Activated naive CD4-positive, alpha-beta T cell treated with anti-CD3 and anti-CD28 coated beads, Interleukin-2, amount 50 U/mL, for 72 hours (primary cell): Measurements from ENCODE around the gene ISY1. TPM values are rescaled to one million over a fixed set of nuclear protein-coding genes. Genes with fewer than 3 reads are reported as not detected.
"Not testable (repeated sequence)": the region's sequence is repeated elsewhere in the genome, so short reads cannot be mapped to it uniquely, and the experiment has no call there.

ENCODE experiments used
- ATAC-seq, 2 donors: fragments of 150-1000 bp; cut with Tn5 transposase; 2 replicates each; pipeline ENCODE4 v1.10.0; 2021; ENCODE audit warnings: mild to moderate bottlenecking in 2 of 2, moderate library complexity in 2 of 2
- DNase-seq, 2 donors: peaks; one replicate each; pipeline ENCODE4 v3.0.0; 2021 to 2022; ENCODE audit warnings: low spot score in 2 of 2
- H3K27ac Mint-ChIP-seq, 2 donors: one replicate each; pipeline ENCODE4 v1.8.0; 2022; ENCODE audit warnings: mild to moderate bottlenecking in 2 of 2, mixed read lengths in 2 of 2
- H3K36me3 Mint-ChIP-seq, 2 donors: one replicate each; pipeline ENCODE4 v1.8.0; 2022; ENCODE audit warnings: mixed read lengths in 2 of 2
- H3K9me3 Mint-ChIP-seq, 2 donors: one replicate each; pipeline ENCODE4 v1.8.0; 2022; ENCODE audit warnings: mixed read lengths in 2 of 2
- total RNA-seq, 2 donors: library from RNA; stranded (reverse); gene quantifications; one replicate each; pipeline ENCODE4 v1.2.3, GENCODE V29; 2022

Gene ISY1
- total RNA-seq, 2 donors from 2014 or later: 69.9 to 84.0 TPM

DNA sequence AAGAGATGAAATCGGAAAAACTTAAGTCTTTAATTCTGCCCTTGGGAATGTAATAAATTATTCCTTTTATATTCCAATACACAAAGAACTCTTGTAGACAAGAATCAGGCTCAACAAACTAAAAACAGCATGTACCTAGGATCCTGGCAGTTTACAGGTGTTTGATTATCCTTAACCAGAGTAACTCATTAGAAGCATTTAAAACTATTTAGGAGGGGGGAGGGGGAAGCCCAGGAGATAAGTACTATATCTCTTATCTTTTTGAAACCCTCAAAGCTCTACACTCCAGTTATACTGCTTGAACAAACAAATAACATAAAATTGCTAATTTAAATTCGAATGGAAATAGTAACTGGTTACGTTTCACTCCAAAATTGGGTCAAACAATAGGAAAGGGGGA lies 21.0 kb upstream of the ISY1 start:
- no peak for ATAC-seq
- Mint-ChIP-seq H3K36me3 (peaks cover 36 to 59% of the 10 kb centered on the region in 2 donors), H3K27ac (peak overlapping the region; percentile 94 to 99)

GRCh38 chr3:129180461-129180860 lies 19.6 kb upstream of the ISY1 start:
- Mint-ChIP-seq H3K36me3 (peaks cover 42 to 70% of the 10 kb centered on the region in 2 donors), H3K9me3 (no peaks in the 10 kb centered on the region), H3K27ac (peak overlapping the region; percentile 94 to 99)
- DNase-seq: no peak
- ATAC-seq: no peak

More for the DNA sequence above, 21.0 kb upstream of the ISY1 start:
- no peaks in the 10 kb centered on the region for H3K9me3 Mint-ChIP-seq
- no peak for DNase-seq

GRCh38 chr3:129176051-129176450 lies 15.2 kb upstream of the ISY1 start:
- Mint-ChIP-seq H3K27ac (peak overlapping the region in 1 of 2 donors; percentile 36), H3K36me3 (peaks cover 14 to 59% of the 10 kb centered on the region in 2 donors), H3K9me3 (no peaks in the 10 kb centered on the region)
- DNase-seq (no peak), ATAC-seq (no peak)

GRCh38 chr3:129173725-129174124 lies 12.9 kb upstream of the ISY1 start:
- Mint-ChIP-seq H3K36me3 (peaks cover 21 to 55% of the 10 kb centered on the region in 2 donors), H3K27ac (peak overlapping the region in 1 of 2 donors; percentile 91), H3K9me3 (no peaks in the 10 kb centered on the region)
- ATAC-seq: no peak
- DNase-seq: no peak

- Mint-ChIP-seq H3K9me3 (no peaks in the 10 kb centered on the region), H3K27ac (no peak overlapping the region), H3K36me3 (peaks cover 21 to 51% of the 10 kb centered on the region in 2 donors)
- ATAC-seq: no peak
- no peak for DNase-seq
Observed at GRCh38 chr3:129173206-129173605, 12.3 kb upstream of the ISY1 start.

DNA sequence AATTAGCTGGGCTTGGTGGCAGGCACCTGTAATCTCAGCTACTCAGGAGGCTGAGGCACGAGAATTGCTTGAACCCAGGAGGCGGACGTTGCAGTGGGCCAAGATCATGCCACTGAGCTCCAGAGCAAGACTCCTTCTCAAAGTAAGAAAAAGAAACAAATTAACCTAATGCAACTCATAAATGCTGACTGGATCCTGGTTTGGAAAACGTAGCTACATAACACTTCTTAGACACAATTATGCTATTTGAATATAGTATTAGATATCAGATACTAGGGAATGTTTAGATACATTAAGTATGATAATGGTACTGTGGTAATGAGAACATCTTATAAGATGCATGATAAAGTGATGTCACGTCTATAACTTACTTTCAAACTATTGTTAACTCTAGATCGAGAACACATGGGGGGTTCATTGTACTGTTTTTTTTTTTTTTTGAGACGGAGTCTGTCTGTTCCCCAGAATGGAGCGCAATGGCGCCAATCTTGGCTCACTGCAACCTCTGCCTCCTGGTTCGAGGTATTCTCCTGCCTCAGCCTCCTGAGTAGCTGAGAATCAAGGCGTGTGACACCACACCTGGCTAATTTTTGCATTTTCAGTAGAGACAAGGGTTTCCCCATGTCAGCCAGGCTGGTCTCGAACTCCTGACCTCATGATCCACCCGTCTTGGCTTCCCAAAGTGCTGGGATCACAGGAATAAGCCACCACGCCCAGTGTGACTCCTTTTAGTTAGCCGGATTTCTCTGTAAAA lies 5.9 kb upstream of the ISY1 start:
- DNase-seq: no peak
- H3K27ac Mint-ChIP-seq: no peak overlapping the region
- no peak for ATAC-seq
- no peaks in the 10 kb centered on the region for H3K9me3 Mint-ChIP-seq
- peaks cover 21 to 25% of the 10 kb centered on the region in 2 donors for H3K36me3 Mint-ChIP-seq

GRCh38 chr3:129165594-129165993 lies 4.7 kb upstream of the ISY1 start:
- H3K36me3 Mint-ChIP-seq: peaks cover 18 to 19% of the 10 kb centered on the region in 2 donors
- H3K9me3 Mint-ChIP-seq, ATAC-seq, DNase-seq, H3K27ac Mint-ChIP-seq: not testable (repeated sequence)

DNA sequence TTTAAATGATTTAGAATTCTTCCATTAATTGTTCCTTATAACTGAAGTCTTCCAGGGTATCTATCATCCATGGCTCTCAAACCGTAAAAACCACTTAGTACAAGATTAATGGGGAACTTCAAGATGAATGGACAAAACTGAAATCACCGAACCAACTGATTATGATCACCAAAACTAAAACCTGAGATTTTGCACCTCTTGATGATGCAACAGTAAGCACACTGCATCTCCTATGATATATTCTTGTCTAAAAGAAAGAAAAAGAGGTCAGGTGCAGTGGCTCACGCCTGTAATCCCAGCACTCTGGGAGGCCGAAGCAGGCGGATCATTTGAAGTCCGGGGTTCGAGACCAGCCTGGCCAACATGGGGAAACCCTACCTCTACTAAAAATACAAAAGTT lies 3.6 kb upstream of the ISY1 start:
- peaks cover 13 to 17% of the 10 kb centered on the region in 2 donors for H3K36me3 Mint-ChIP-seq
- H3K9me3 Mint-ChIP-seq: no peaks in the 10 kb centered on the region
- ATAC-seq: no peak
- H3K27ac Mint-ChIP-seq: no peak overlapping the region
- no peak for DNase-seq

- Mint-ChIP-seq H3K27ac (peak overlapping the region; percentile 96 to 100), H3K9me3 (no peaks in the 10 kb centered on the region), H3K36me3 (peaks cover 17 to 18% of the 10 kb centered on the region in 2 donors)
- ATAC-seq (no peak), DNase-seq (peak in 1 of 2 donors; percentile 19)
Observed at GRCh38 chr3:129162729-129163579, 2.1 kb upstream of the ISY1 start.

- ATAC-seq (peak in 1 of 2 donors; percentile 22), DNase-seq (peak; percentile 26 to 61)
- H3K9me3 Mint-ChIP-seq: no peaks in the 10 kb centered on the region
- H3K36me3 Mint-ChIP-seq: peaks cover 16 to 17% of the 10 kb centered on the region in 2 donors
- H3K27ac Mint-ChIP-seq: peak overlapping the region; percentile 96 to 100
Observed at GRCh38 chr3:129161860-129162271, 1.0 kb upstream of the ISY1 start.

DNA sequence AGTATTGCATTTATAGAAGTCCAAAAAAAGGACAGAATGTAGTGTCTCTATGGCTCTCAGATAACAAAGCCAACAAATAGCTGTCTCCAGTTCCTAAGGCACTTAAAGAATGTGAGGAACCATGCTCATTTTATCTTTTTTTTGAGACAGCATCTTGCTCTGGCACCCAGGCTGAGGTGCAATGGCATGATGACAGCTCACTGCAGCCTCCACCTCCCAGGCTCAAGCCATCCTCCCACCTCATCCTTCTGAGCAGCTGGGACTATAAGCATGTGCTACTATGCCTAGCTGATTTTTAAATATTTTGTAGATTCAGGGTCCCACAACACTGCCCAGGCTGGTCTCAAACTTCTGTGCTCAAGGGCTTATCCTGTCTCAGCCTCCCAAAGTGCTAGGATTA lies 16.1 kb downstream of the ISY1 start:
- no peaks in the 10 kb centered on the region for H3K9me3 Mint-ChIP-seq
- no peak overlapping the region for H3K27ac Mint-ChIP-seq
- ATAC-seq: no peak
- no peak for DNase-seq
- peaks cover 5 to 7% of the 10 kb centered on the region in 2 donors for H3K36me3 Mint-ChIP-seq

GRCh38 chr3:129141011-129141410 lies 19.9 kb downstream of the ISY1 start:
- not testable (repeated sequence) for H3K27ac Mint-ChIP-seq, H3K9me3 Mint-ChIP-seq, ATAC-seq, DNase-seq, H3K36me3 Mint-ChIP-seq

- ATAC-seq: no peak
- H3K9me3 Mint-ChIP-seq: no peaks in the 10 kb centered on the region
- no peak for DNase-seq
- no peaks in the 10 kb centered on the region for H3K36me3 Mint-ChIP-seq
- no peak overlapping the region for H3K27ac Mint-ChIP-seq
Observed at GRCh38 chr3:129139911-129140310, 21.0 kb downstream of the ISY1 start.

- ATAC-seq, DNase-seq, H3K27ac Mint-ChIP-seq, H3K9me3 Mint-ChIP-seq: not testable (repeated sequence)
- H3K36me3 Mint-ChIP-seq: peaks cover 0 to 15% of the 10 kb centered on the region in 2 donors
Observed at GRCh38 chr3:129136275-129136674, 24.6 kb downstream of the ISY1 start.

DNA sequence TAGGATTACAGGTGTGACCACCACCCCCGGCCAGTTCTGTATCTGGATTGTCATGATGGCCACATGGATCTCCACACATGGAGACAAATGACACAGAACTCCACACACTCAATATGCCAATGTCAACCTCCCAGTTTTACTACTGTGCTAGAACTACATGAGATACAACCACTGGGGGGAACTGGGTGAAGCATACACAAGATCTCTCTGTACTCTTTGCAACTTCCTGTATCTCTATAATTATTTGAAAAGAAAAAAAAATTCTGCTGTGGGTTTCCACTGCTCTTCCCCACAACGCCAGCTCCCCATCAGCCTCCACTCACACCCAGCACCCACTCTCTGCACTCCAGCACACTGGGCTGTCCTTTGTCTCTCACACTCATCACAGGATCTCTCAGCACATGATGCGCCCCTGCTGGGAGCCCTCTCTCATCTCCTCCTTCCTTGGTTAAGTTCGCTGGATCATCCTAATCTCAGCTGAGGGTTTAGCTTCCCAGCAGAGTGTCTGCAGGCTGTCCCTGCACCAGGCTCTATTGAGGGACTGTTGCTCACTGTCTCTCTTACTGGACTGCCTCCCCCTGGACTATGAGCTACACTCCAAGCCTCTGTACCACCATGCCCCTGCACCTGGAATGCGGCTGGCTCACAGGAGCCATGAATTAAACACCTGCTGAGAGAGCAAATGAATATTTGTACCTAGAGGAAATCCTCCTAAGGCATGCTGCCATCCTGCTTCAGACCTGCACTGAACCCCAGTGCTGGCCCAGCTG lies 28.6 kb downstream of the ISY1 start:
- Mint-ChIP-seq H3K27ac (peak overlapping the region; percentile 56 to 83), H3K36me3 (peaks cover 4 to 15% of the 10 kb centered on the region in 2 donors), H3K9me3 (no peaks in the 10 kb centered on the region)
- ATAC-seq (no peak), DNase-seq (peak in 1 of 2 donors; percentile 30)

DNA sequence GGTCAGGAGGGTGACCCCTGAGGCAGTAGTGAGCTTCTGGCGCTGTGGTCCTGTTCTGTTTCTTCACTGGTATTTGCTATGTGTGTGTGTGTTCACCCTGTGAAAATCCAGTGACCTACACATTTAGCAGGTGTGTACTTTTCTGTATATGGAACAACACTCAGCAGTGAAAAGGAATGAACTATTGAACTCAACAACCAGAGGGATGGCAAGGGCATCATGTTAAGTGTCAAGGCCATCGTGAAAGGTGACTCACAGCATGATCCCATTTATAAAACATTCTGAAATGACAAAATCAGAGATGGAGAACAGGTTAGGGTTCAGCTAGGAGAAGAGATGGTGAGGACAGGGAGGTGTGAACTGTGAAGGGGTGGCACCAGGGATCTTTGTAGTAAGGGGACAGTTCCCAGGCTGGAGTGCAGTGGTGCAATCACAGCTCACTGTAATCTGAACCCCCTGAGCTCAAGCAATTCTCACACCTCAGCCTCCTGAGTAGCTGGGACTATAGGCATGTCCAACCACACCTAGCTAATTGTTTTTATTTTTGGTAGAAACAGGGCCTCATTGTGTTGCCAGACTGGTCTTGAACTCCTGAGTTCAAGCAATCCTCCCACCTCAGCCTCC lies 29.3 kb downstream of the ISY1 start:
- Mint-ChIP-seq H3K9me3 (no peaks in the 10 kb centered on the region), H3K36me3 (peaks cover 4 to 15% of the 10 kb centered on the region in 2 donors), H3K27ac (peak overlapping the region; percentile 56 to 83)
- no peak for DNase-seq
- peak in 1 of 2 donors; percentile 11 for ATAC-seq
